CD4-positive, alpha-beta T cell treated with Interleukin-15 for 1 hour (primary cell): ENCODE measurements around the gene FANCL.
"Not testable (repeated sequence)": the region's sequence is repeated elsewhere in the genome, so short reads cannot be mapped to it uniquely, and the experiment has no call there.

Experiments
- DNase-seq: peaks from one replicate; pipeline ENCODE4 v3.0.0-alpha.2; 2020

Gene FANCL

GRCh38 chr2:58204195-58204959 is 36.7 kb downstream of the FANCL start:
- DNase-seq, result no peak

GRCh38 chr2:58203018-58203417 is 38.1 kb downstream of the FANCL start:
- DNase-seq, result no peak

DNA sequence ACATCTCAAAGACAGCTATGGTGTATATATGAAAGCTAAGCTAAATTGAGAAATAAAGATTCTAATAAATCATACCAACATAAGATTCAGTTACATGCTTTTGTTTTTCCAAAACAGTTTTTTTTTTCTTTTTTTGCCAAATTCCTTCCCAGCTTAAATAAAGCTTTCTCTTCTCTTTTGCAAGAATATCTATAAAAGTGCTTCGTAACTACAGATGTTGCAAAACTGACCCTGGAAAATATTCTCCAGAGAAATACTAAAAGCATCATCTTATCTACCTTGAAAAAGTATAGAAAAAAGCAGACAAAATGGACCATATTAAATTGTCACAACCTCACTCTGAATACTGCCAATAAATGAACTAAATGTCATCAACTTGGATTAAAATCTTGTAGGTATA is 38.7 kb downstream of the FANCL start:
- no peak for DNase-seq

DNA sequence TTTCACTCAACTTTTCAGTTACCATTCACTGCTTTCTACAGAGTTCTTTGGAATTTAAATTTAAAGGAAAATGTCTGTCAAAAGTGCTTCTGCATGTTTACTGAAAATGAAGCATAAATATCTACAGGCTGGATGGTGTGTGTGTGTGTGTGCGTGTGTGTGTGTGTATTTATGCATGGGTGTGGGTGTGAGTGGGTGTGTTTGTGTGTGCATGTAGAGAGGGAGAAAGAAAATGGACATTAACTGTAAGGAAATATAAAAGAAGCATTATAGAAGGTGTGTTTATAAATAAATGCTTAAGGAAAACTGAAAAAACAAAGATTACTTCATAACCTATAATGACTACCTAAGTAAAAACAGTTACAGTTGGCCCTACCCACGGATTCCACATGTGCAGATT is 43.2 kb downstream of the FANCL start:
- DNase-seq, result no peak

DNA sequence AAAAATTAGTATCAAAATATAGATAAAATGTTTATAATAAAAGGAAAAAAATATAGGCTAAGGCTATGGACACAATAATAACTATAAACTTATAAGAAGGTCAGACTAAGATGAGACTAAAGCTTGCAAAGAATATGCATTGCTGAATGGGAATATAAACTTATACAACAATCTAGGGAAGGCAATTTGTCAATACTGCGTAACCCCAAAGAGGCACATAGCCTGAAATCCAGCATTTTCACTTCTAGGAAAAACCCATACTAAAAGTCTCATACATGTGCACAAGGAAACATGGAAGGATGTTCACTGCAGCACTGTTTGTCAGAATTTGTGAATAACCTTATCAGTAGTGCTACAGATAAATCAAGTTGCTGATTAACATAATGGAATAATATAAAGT is 45.5 kb downstream of the FANCL start:
- no peak for DNase-seq

DNA sequence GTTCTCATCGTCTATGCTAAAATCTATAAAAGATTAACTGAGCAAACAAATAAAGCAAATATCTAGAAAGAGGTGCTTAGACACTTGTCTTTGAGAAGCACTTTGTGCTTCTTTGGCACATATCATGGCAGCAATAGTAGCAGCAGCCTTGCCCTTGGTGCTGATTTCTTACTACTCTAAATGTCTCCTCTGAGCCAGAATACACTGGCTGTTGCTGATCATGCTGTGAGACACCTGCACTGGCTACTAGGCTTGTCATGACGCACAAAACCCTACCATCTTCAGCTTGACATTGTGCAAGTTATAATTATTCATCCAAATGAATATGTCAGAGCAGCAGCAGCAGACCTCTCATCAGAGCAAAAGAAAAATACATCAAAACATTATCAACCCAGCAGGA is 46.7 kb downstream of the FANCL start:
- no peak for DNase-seq

- not testable (repeated sequence) for DNase-seq
These were observed 54.1 kb downstream of the FANCL start for GRCh38 chr2:58187022-58187421.

- DNase-seq, result no peak
These were observed 54.6 kb downstream of the FANCL start for GRCh38 chr2:58186501-58186900.

GRCh38 chr2:58182527-58182926 is 58.6 kb downstream of the FANCL start:
- no peak for DNase-seq

- DNase-seq, result no peak
These were observed 60.5 kb downstream of the FANCL start for GRCh38 chr2:58180635-58181034.

DNA sequence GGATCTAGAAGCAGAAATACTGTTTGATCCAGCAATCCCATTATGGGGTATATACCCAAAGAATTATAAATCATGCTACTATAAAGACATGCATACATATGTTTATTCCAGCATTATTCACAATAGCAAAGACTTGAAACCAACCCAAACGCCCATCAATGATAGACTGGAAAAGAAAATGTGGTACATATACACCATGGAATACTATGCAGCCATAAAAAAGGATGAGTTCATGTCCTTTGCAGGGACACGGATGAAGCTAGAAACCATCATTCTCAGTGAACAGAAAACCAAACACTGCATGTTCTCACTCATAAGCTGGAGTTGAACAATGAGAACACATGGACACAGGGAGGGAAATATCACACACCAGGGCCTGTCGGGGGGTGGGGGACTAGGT is 61.0 kb downstream of the FANCL start:
- not testable (repeated sequence) for DNase-seq

- not testable (repeated sequence) for DNase-seq
These were observed 63.9 kb downstream of the FANCL start for GRCh38 chr2:58177187-58177586.

GRCh38 chr2:58171831-58172230 is 69.3 kb downstream of the FANCL start:
- not testable (repeated sequence) for DNase-seq

DNA sequence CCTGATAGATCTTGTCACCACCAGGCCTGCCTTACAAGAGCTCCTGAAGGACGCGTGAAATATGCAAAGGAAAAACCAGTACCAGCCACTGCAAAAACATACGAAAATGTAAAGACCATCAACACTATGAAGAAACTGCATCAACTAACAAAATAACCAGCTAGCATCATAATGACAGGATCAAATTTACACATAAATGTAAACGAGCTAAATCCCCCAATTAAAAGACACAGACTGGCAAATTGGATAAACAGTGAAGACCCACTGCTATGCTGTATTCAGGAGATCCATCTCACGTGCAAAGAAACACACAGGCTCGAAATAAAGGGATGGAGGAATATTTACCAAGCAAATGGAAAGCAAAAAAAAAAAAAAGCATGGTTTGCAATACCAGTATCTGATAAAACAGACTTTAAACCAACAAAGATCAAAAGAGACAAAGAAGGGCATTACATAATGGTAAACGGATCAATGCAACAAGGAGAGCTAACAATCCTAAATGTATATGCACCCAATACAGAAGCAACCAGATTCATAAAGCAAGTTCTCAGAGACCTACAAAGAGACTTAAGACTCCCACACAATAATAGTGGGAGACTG is 70.7 kb downstream of the FANCL start:
- DNase-seq, result not testable (repeated sequence)

- DNase-seq, result not testable (repeated sequence)
These were observed 71.3 kb downstream of the FANCL start for GRCh38 chr2:58169845-58170244.

GRCh38 chr2:58168130-58168529 is 73.0 kb downstream of the FANCL start:
- DNase-seq, result not testable (repeated sequence)

DNA sequence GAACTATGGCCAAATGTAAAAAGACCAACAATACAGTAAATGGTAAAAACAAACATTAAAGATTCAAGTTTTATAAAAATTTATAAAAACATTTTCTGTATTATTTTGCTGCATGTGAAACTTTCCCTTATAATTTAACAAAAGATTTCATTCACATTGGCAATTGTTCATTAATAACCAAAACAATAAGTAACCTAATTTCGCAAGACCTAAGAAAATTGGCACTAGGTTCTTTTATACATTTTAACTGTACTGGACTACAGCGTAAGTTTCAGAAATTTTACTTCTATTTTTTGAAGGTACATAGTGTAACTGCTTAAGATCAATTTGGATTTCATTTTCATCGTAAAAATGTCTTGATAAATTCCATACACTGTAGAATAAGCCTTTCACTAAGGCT is 77.2 kb downstream of the FANCL start:
- no peak for DNase-seq

- DNase-seq, result no peak
These were observed 82.6 kb downstream of the FANCL start for GRCh38 chr2:58158481-58158880.

DNA sequence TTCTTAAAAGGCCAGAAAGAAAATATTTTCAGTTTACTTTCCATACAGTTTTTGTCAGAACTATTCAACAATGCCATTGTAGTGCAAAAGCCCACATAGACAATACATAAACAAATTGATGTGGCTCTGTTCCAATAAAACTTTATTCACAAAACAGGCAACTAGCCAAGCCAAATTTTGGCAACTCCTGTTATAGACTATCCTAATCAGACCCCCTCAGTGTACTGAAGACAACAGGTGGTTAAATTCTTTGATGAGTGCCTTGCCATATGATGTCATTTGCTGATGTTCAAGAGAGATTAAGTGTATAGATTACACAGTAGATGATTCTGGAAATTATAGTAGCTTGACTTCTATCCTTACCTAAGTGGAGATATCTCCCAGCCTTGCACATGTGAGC is 83.4 kb downstream of the FANCL start:
- no peak for DNase-seq

GRCh38 chr2:58156780-58157179 is 84.3 kb downstream of the FANCL start:
- no peak for DNase-seq

DNA sequence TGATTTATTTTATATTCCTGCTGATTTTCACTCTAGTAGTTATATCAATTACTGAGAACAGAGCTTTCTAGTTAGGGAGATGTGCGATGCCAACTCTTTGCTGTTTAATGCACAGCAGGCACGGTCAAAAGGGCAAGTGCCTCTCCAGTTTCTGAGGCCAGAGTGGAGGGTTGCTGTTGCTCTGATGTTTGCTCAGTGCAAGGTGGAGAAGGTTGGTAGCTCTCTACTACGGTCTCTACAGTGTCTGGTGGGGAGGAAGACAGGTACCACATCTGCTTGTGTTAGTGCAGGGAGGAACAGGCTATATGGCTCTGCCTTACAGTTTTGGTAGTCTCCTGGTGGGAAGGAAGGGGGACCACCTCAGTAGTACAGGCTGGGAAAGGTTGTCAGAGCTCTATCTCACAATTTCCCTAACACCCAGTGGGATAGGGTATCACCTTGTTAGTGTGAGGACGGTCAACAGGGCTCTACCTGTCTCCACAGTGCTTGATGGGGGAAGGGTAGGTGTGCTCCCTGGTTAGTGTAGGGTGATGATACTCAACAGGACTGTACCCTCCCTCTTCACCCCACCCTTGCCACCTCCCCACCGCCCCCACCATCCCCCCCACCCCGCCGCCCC is 85.9 kb downstream of the FANCL start:
- DNase-seq, result no peak

DNA sequence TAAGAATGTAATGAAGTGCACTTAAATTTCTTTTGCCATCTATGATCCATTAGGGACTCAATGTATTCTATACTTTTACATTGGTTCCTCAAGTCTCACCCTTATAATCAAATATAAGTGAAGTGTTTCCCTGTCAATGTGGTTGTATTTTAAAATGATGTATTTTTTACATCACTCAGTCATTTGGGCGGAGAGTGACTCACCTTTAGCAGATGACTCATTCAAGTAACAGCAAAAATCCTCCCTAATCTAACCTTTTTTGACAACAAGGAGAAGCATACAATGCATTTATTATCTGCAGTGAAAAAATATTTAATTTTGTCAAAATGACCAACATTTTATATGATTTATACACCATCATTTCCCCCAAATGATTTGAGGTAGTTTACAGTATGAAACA is 94.4 kb downstream of the FANCL start:
- DNase-seq, result no peak

DNA sequence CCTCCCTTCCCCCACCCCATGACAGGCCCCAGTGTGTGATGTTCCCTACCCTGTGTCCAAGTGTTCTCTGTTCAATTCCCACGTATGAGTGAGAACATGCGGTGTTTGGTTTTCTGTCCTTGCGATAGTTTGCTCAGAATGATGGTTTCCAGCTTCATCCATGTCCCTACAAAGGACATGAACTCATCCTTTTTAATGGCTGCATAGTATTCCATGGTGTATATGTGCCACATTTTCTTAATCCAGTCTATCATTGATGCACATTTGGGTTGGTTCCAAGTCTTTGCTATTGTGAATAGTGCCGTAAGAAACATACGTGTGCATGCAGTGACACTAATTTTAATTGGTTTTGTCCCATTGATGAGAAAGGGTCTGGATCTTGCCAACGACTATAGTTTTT is 95.4 kb downstream of the FANCL start:
- DNase-seq, result not testable (repeated sequence)

- DNase-seq, result no peak
These were observed 100.5 kb downstream of the FANCL start for GRCh38 chr2:58140508-58141072.
